HepG2 (cell line): ENCODE measurements around the gene PLXNA4. TPM values are rescaled to one million over a fixed set of nuclear protein-coding genes. Genes with fewer than 3 reads are reported as not detected.

Source experiments
- ATAC-seq: fragments of 200-7000 bp; cut with Tn5 transposase; 3 replicates; pipeline ENCODE4 v1.9.1; 2020; ENCODE audit warnings: mild to moderate bottlenecking, moderate library complexity
- BruUV-seq: library from RNA; stranded (reverse); fragments of 400-500 nt; replicated peaks from 2 replicates; lab custom pipeline; 2021; lab: Mats Ljungman, UMichigan
- CTCF ChIA-PET: fragments of 300-600 bp; formaldehyde crosslinking; extraction: SDS; loops from one replicate; lab custom pipeline; 2021; ENCODE audit warnings: low total read pairs, inconsistent platforms, low intra/inter-chr PET ratio; lab: Yijun Ruan, JAX
- POLR2A ChIA-PET: fragments of 350-600 bp; sonication (Branson Sonifier 250); formaldehyde crosslinking; loops from one replicate; lab custom pipeline; 2020; ENCODE audit warnings: antibody characterized with exemption, inconsistent platforms; lab: Yijun Ruan, JAX
- DNase-seq: peaks from one replicate; pipeline ENCODE4 v3.0.0-alpha.2; 2015; ENCODE audit warnings: low spot score
- FAIRE-seq: peaks from 3 replicates; lab custom pipeline; 2011; peaks lifted over from hg19 to GRCh38; lab: Jason Lieb, UNC
- H2AFZ ChIP-seq: one replicate; pipeline ENCODE4 v1.6.1; 2011; ENCODE audit warnings: low read length, inconsistent platforms
- H3K27ac ChIP-seq: fragments of 300-600 bp; 3 replicates; pipeline ENCODE4 v1.8.0; 2011; ENCODE audit warnings: mixed run types, mild to moderate bottlenecking, mixed read lengths, low read length, inconsistent platforms; ENCODE audit not compliant: insufficient read depth; ENCODE audit errors: extremely low read length
- H3K27me3 ChIP-seq, 2 experiments: fragments of 200-600 bp in 1 of 2; 2 replicates in 1 of 2; 3 replicates in 1 of 2; pipeline versions ENCODE4 v1.6.0 to v1.8.0; 2011; ENCODE audit warnings: low read length in 2 of 2, mild to moderate bottlenecking in 2 of 2, moderate library complexity in 2 of 2, inconsistent platforms in 1 of 2; ENCODE audit not compliant: insufficient read depth in 2 of 2, control insufficient read depth in 1 of 2
- H3K36me3 ChIP-seq, 2 experiments: fragments of 200-600 bp in 1 of 2; replicated peaks in 1 of 2; 2 replicates in 1 of 2; 3 replicates in 1 of 2; pipeline versions ENCODE4 v1.5.1 to v1.8.0; 2011; ENCODE audit warnings: low read length in 2 of 2, inconsistent platforms in 1 of 2; ENCODE audit not compliant: insufficient read depth in 2 of 2, control insufficient read depth in 1 of 2
- H3K4me1 ChIP-seq: 2 replicates; pipeline ENCODE4 v1.5.1; 2012; ENCODE audit warnings: low read length, inconsistent platforms; ENCODE audit not compliant: insufficient read depth
- H3K4me2 ChIP-seq: 2 replicates; pipeline ENCODE4 v1.6.0; 2011; ENCODE audit warnings: low read depth, low read length, inconsistent platforms
- H3K4me3 ChIP-seq, 3 experiments: fragments of 200-600 bp in 1 of 3; sonication (generic), shearing (Covaris generic) in 1 of 3; replicated peaks in 1 of 3; 2 replicates each; pipeline ENCODE4 v1.5.1; 2011 to 2016; ENCODE audit warnings: low read length in 3 of 3, inconsistent platforms in 2 of 3, low read depth in 2 of 3, mild to moderate bottlenecking in 2 of 3, control low read depth in 1 of 3, mixed read lengths in 1 of 3; ENCODE audit not compliant: insufficient read depth in 1 of 3
- H3K79me2 ChIP-seq: one replicate; pipeline ENCODE4 v1.6.1; 2011; ENCODE audit warnings: low read length, inconsistent platforms; ENCODE audit not compliant: insufficient read depth
- H3K9ac ChIP-seq: 2 replicates; pipeline ENCODE4 v1.6.0; 2011; ENCODE audit warnings: mild to moderate bottlenecking, low read depth, low read length, inconsistent platforms; ENCODE audit not compliant: insufficient read depth
- H3K9me3 ChIP-seq: 2 replicates; pipeline ENCODE4 v1.5.1; 2012; ENCODE audit warnings: mild to moderate bottlenecking, low read length
- H4K20me1 ChIP-seq: 2 replicates; pipeline ENCODE4 v1.6.0; 2011; ENCODE audit warnings: inconsistent platforms, mild to moderate bottlenecking, low read length, moderate library complexity; ENCODE audit not compliant: insufficient read depth
- DNMT1 ChIP-seq: sonication (generic); formaldehyde crosslinking; IDR thresholded peaks from 2 replicates; pipeline ENCODE4 v1.5.1; 2020; ENCODE audit warnings: mild to moderate bottlenecking, missing genetic modification reagents
- JDP2 ChIP-seq: sonication (generic); formaldehyde crosslinking; IDR thresholded peaks from 2 replicates; pipeline ENCODE4 v1.8.1; 2022; ENCODE audit warnings: missing genetic modification reagents, borderline replicate concordance
- SAFB2 ChIP-seq: sonication (generic); formaldehyde crosslinking; IDR thresholded peaks from 2 replicates; pipeline ENCODE4 v1.5.1; 2020; ENCODE audit warnings: missing genetic modification reagents, low read depth, mild to moderate bottlenecking, borderline replicate concordance
- SRSF9 ChIP-seq: fragments of 200-400 bp; formaldehyde crosslinking; IDR thresholded peaks from 2 replicates; pipeline ENCODE4 v1.6.1; 2018; ENCODE audit warnings: borderline replicate concordance, mild to moderate bottlenecking, low read depth, low read length; ENCODE audit not compliant: insufficient read depth, poor library complexity, severe bottlenecking
- TMF1 ChIP-seq: sonication (generic); formaldehyde crosslinking; IDR thresholded peaks from 2 replicates; pipeline ENCODE4 v1.8.1; 2022; ENCODE audit warnings: low read depth, missing genetic modification reagents
- ZBTB42 ChIP-seq: sonication (generic); formaldehyde crosslinking; IDR thresholded peaks from 2 replicates; pipeline ENCODE4 v1.5.0; 2020; ENCODE audit warnings: mild to moderate bottlenecking, missing genetic modification reagents
- ZFAT ChIP-seq: sonication (generic); formaldehyde crosslinking; conservative IDR thresholded peaks from 2 replicates; pipeline ENCODE4 v1.8.1; 2023; ENCODE audit warnings: missing genetic modification reagents, inconsistent platforms
- ZNF180 ChIP-seq: sonication (generic); formaldehyde crosslinking; IDR thresholded peaks from 2 replicates; pipeline ENCODE4 v1.4.0; 2020; ENCODE audit warnings: low read depth, missing genetic modification reagents, borderline replicate concordance
- ZNF343 ChIP-seq: sonication (generic); formaldehyde crosslinking; IDR thresholded peaks from 2 replicates; pipeline ENCODE4 v1.4.0; 2020; ENCODE audit warnings: mild to moderate bottlenecking, missing genetic modification reagents
- WGBS: methylation state at CpG from one replicate; pipeline ENCODE4 v1.1.6; 2017; ENCODE audit warnings: low lambda C conversion rate; 5-methylcytosine and 5-hydroxymethylcytosine counted together
- in situ Hi-C: cut with HindIII; loops from 2 replicates; pipeline ENCODE4 v1.10.0; 2017; ENCODE audit warnings: low pct_unique_long_range_greater_than_20kb; ENCODE audit not compliant: extremely low pct_ligation_motif_present
- intact Hi-C: fragments of 100-400 bp; cut with micrococcal nuclease; formaldehyde crosslinking; loops from one replicate; pipeline ENCODE4 v1.10.0; 2022; ENCODE audit not compliant: unreplicated experiment
- polyA plus RNA-seq, 8 experiments: library from polyadenylated mRNA; depleted of rRNA in 3 of 8; stranded (reverse) in 7 of 8; unstranded in 1 of 8; fragments of >200 nt; fragmentation: Illumina TruSeq in 4 of 8; extraction: Trizol in 4 of 8; gene quantifications; 2 replicates each; pipeline versions ENCODE4 v1.2.1 to v1.2.3, GENCODE V29; 2011 to 2016; ENCODE audit warnings: low read depth in 4 of 8, missing spikeins in 1 of 8, mixed read lengths in 1 of 8; ENCODE audit not compliant: insufficient read depth in 1 of 8
- total RNA-seq, 5 experiments: library from RNA; depleted of rRNA; stranded (reverse); fragments of >200 nt; fragmentation: Illumina TruSeq; extraction: Trizol; gene quantifications; 2 replicates each; pipeline ENCODE4 v1.2.3, GENCODE V29; 2016; ENCODE audit warnings: low read depth in 1 of 5
- TF ChIP-seq, protein P1 (sequence below): sonication (generic); formaldehyde crosslinking; IDR thresholded peaks from 2 replicates; pipeline ENCODE4 v1.9.0; 2021; ENCODE audit warnings: missing genetic modification reagents, mild to moderate bottlenecking, borderline replicate concordance
- TF ChIP-seq, protein P2 (sequence below): sonication (generic); formaldehyde crosslinking; IDR thresholded peaks from 2 replicates; pipeline ENCODE4 v1.5.0; 2020; ENCODE audit warnings: missing genetic modification reagents
- TF ChIP-seq, protein P3 (sequence below): sonication (generic); formaldehyde crosslinking; IDR thresholded peaks from 2 replicates; pipeline ENCODE4 v1.5.1; 2020; ENCODE audit warnings: missing genetic modification reagents, mild to moderate bottlenecking, borderline replicate concordance
- TF ChIP-seq, protein P4 (sequence below): sonication (generic); formaldehyde crosslinking; IDR thresholded peaks from 2 replicates; pipeline ENCODE4 v1.5.0; 2020; ENCODE audit warnings: missing genetic modification reagents
- TF ChIP-seq, protein P5 (sequence below): sonication (generic); formaldehyde crosslinking; IDR thresholded peaks from 2 replicates; pipeline ENCODE4 v1.8.0; 2022; ENCODE audit warnings: missing genetic modification reagents, mild to moderate bottlenecking, inconsistent platforms, borderline replicate concordance
- TF ChIP-seq, protein P6 (sequence below): sonication (generic); formaldehyde crosslinking; IDR thresholded peaks from 2 replicates; pipeline ENCODE4 v1.4.0; 2020; ENCODE audit warnings: missing genetic modification reagents, mild to moderate bottlenecking, borderline replicate concordance

The PLXNA4 gene
- total and polyA plus RNA-seq, 2 of the 13 experiments (the other 11 are each of a cell fraction or from before 2014, with no cell fraction given) = 0.01 to 0.04 TPM

DNA sequence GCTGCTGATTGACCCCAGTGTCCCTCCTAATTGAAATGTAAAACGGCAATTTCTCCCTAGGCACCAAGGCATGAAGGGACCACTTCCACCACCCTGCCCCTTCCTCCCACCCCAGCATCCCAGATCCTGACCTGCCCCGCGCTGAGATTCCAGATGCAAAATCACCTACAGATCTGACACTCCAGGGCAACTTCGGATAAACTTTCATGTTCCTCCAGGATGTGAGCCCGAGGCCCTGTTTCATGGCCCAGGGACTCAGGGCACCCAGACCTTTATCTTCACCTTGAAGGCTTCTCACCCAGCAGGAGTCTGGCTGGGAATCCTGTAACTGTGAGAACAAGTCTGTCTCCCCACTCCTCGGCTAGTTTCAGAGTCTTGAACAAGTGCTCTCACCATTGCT, 361.8 kb downstream of the PLXNA4 start:
- Histone ChIP-seq H3K9me3 (no peaks in the 10 kb centered on the region), H3K4me2 (no peak overlapping the region), H3K27me3 (peaks cover 0 to 3% of the 10 kb centered on the region in 2 experiments; a peak in 1 of 5 replicates), H3K4me3 (no peak overlapping the region), H3K9ac (no peak overlapping the region), H3K4me1 (peaks cover 29% of the 10 kb centered on the region), H2AFZ (no peak overlapping the region), H3K36me3 (no peaks in the 10 kb centered on the region), H3K27ac (no peak overlapping the region), H4K20me1 (no peaks in the 10 kb centered on the region), H3K79me2 (no peaks in the 10 kb centered on the region)
- CTCF ChIA-PET = no interaction called here
- intact Hi-C loops = no loop called here
- POLR2A ChIA-PET = no interaction called here
- BruUV-seq = no TSS peak
- WGBS = 65% methylated on average over 4 of the region's 6 CpGs
- DNase-seq (no peak), ATAC-seq (no peak), FAIRE-seq (no peak)
- in situ Hi-C loops = no loop called here
- TF ChIP-seq ZNF343 (CRISPR knock-in tag) = no peak
- TF ChIP-seq ZBTB42 (CRISPR knock-in tag) = no peak
- no peak for TF ChIP-seq TMF1 (CRISPR knock-in tag)
- TF ChIP-seq, protein P1, sequence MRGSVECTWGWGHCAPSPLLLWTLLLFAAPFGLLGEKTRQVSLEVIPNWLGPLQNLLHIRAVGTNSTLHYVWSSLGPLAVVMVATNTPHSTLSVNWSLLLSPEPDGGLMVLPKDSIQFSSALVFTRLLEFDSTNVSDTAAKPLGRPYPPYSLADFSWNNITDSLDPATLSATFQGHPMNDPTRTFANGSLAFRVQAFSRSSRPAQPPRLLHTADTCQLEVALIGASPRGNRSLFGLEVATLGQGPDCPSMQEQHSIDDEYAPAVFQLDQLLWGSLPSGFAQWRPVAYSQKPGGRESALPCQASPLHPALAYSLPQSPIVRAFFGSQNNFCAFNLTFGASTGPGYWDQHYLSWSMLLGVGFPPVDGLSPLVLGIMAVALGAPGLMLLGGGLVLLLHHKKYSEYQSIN (CRISPR knock-in tag) = no peak
- TF ChIP-seq, protein P2, sequence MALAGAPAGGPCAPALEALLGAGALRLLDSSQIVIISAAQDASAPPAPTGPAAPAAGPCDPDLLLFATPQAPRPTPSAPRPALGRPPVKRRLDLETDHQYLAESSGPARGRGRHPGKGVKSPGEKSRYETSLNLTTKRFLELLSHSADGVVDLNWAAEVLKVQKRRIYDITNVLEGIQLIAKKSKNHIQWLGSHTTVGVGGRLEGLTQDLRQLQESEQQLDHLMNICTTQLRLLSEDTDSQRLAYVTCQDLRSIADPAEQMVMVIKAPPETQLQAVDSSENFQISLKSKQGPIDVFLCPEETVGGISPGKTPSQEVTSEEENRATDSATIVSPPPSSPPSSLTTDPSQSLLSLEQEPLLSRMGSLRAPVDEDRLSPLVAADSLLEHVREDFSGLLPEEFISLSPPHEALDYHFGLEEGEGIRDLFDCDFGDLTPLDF (CRISPR knock-in tag) = no peak
- no peak for TF ChIP-seq SAFB2 (CRISPR knock-in tag)
- no peak for TF ChIP-seq ZFAT (CRISPR knock-in tag)
- no peak for TF ChIP-seq ZNF180 (CRISPR knock-in tag)
- TF ChIP-seq, protein P3, sequence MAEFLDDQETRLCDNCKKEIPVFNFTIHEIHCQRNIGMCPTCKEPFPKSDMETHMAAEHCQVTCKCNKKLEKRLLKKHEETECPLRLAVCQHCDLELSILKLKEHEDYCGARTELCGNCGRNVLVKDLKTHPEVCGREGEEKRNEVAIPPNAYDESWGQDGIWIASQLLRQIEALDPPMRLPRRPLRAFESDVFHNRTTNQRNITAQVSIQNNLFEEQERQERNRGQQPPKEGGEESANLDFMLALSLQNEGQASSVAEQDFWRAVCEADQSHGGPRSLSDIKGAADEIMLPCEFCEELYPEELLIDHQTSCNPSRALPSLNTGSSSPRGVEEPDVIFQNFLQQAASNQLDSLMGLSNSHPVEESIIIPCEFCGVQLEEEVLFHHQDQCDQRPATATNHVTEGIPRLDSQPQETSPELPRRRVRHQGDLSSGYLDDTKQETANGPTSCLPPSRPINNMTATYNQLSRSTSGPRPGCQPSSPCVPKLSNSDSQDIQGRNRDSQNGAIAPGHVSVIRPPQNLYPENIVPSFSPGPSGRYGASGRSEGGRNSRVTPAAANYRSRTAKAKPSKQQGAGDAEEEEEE (CRISPR knock-in tag) = no peak
- TF ChIP-seq DNMT1 (CRISPR knock-in tag) = no peak
- TF ChIP-seq, protein P4, sequence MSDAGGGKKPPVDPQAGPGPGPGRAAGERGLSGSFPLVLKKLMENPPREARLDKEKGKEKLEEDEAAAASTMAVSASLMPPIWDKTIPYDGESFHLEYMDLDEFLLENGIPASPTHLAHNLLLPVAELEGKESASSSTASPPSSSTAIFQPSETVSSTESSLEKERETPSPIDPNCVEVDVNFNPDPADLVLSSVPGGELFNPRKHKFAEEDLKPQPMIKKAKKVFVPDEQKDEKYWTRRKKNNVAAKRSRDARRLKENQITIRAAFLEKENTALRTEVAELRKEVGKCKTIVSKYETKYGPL = no peak
- no peak for TF ChIP-seq SRSF9
- TF ChIP-seq JDP2 (CRISPR knock-in tag) = no peak
- TF ChIP-seq, protein P5, sequence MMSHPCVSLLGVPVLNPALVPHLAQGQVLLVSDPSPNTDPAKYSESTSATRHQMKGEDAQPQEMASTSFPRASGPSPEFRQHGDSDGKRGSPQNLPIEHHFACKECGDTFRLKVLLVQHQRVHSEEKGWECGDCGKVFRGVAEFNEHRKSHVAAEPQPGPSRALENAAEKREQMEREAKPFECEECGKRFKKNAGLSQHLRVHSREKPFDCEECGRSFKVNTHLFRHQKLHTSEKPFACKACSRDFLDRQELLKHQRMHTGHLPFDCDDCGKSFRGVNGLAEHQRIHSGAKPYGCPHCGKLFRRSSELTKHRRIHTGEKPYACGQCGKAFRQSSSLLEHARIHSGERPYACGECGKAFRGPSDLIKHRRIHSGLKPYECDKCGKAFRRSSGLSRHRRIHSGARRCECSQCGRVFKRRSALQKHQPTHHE (CRISPR knock-in tag) = no peak
- TF ChIP-seq, protein P6, sequence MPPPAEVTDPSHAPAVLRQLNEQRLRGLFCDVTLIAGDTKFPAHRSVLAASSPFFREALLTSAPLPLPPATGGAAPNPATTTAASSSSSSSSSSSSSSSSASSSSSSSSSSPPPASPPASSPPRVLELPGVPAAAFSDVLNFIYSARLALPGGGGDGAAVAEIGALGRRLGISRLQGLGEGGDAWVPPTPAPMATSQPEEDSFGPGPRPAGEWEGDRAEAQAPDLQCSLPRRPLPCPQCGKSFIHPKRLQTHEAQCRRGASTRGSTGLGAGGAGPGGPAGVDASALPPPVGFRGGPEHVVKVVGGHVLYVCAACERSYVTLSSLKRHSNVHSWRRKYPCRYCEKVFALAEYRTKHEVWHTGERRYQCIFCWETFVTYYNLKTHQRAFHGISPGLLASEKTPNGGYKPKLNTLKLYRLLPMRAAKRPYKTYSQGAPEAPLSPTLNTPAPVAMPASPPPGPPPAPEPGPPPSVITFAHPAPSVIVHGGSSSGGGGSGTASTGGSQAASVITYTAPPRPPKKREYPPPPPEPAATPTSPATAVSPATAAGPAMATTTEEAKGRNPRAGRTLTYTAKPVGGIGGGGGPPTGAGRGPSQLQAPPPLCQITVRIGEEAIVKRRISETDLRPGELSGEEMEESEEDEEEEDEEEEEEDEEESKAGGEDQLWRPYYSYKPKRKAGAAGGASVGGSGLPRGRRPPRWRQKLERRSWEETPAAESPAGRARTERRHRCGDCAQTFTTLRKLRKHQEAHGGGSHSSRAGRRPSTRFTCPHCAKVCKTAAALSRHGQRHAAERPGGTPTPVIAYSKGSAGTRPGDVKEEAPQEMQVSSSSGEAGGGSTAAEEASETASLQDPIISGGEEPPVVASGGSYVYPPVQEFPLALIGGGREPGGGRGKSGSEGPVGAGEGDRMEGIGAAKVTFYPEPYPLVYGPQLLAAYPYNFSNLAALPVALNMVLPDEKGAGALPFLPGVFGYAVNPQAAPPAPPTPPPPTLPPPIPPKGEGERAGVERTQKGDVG (CRISPR knock-in tag) = no peak
